Hippocampal formation (tissue), 2 donors: ENCODE data around the gene QKI.
A peak's percentile ranks its signal among the peaks of the same experiment; 100 is the strongest.
"Not testable (repeated sequence)": the region's sequence is repeated elsewhere in the genome, so short reads cannot be mapped to it uniquely, and the experiment has no call there.

ENCODE experiments used
- DNase-seq, 2 donors: peaks; one replicate each; lab custom pipeline; 2025; lab: John Stamatoyannopoulos, UW

Gene QKI

GRCh38 chr6:163414946-163415619, 565 bp downstream of the QKI start:
- DNase-seq, result no peak

GRCh38 chr6:163415620-163416556, 1.4 kb downstream of the QKI start:
- no peak for DNase-seq

- peak; percentile 39 to 84 for DNase-seq
These were observed 2.2 kb downstream of the QKI start for GRCh38 chr6:163416557-163417253.

- peak in 1 of 2 donors; percentile 35 for DNase-seq
These were observed 3.1 kb downstream of the QKI start for GRCh38 chr6:163417595-163417994.

- DNase-seq, result peak in 1 of 2 donors; percentile 48
These were observed 4.0 kb downstream of the QKI start for GRCh38 chr6:163418311-163419029.

- peak in 1 of 2 donors; percentile 71 for DNase-seq
These were observed 5.1 kb downstream of the QKI start for GRCh38 chr6:163419413-163420288.

- no peak for DNase-seq
These were observed 5.7 kb downstream of the QKI start for GRCh38 chr6:163420289-163420614.

- DNase-seq, result no peak
These were observed 8.0 kb downstream of the QKI start for GRCh38 chr6:163422550-163422949.

- no peak for DNase-seq
These were observed 9.2 kb downstream of the QKI start for GRCh38 chr6:163423696-163424095.

GRCh38 chr6:163427498-163428254, 13.2 kb downstream of the QKI start:
- DNase-seq, result peak in 1 of 2 donors; percentile 36

- no peak for DNase-seq
These were observed 13.9 kb downstream of the QKI start for GRCh38 chr6:163428373-163428772.

GRCh38 chr6:163429858-163430448, 15.4 kb downstream of the QKI start:
- no peak for DNase-seq

- no peak for DNase-seq
These were observed 17.8 kb downstream of the QKI start for GRCh38 chr6:163432300-163432699.

- not testable (repeated sequence) for DNase-seq
These were observed 19.0 kb downstream of the QKI start for GRCh38 chr6:163433486-163433885.

- DNase-seq, result no peak
These were observed 20.5 kb downstream of the QKI start for GRCh38 chr6:163435023-163435422.

- DNase-seq, result no peak
These were observed 22.3 kb downstream of the QKI start for GRCh38 chr6:163436843-163437242.

- no peak for DNase-seq
These were observed 22.9 kb downstream of the QKI start for GRCh38 chr6:163437466-163437865.

- DNase-seq, result no peak
These were observed 23.9 kb downstream of the QKI start for GRCh38 chr6:163438298-163438939.

- no peak for DNase-seq
These were observed 24.4 kb downstream of the QKI start for GRCh38 chr6:163438940-163439335.
